Dedifferentiated amniotic fluid mesenchymal stem cell (primary cell): ENCODE results near the gene DNMT3L.
"Not testable (repeated sequence)": the region's sequence is repeated elsewhere in the genome, so short reads cannot be mapped to it uniquely, and the experiment has no call there.

Experiments used
- DNase-seq: peaks from one replicate; pipeline ENCODE4 v3.0.0-alpha.2; 2016; ENCODE audit errors: extremely low spot score

DNMT3L gene

DNA sequence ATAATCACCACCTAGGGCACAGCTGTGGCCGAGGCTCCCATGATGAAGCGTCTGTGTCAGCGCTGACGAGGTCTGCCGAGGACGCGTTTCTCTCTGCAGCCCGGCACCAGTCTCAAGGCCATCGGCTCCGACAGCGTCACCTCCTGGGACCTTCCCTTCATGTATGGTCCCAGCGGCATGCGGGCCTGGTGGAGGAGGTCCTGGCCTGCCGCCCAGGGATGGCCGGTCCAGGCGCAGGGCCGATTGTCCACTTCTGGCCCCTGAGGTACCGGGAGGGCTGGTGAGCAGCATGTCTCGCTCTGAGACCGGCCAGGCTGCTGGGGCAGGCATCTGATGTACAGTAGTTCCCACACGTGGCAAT lies 64.6 kb downstream of the DNMT3L start:
- not testable (repeated sequence) for DNase-seq
